HEK293T (cell line): ENCODE measurements around the gene COL24A1.

ENCODE experiments used
- BHLHE40 ChIP-seq: fragments of 450-650 bp; IDR thresholded peaks from 2 replicates; pipeline ENCODE4 v1.6.1; 2016; ENCODE audit warnings: mild to moderate bottlenecking, moderate library complexity, borderline replicate concordance
- FOXA1 ChIP-seq: fragments of 450-650 bp; IDR thresholded peaks from 2 replicates; pipeline ENCODE4 v1.6.1; 2016; ENCODE audit warnings: mild to moderate bottlenecking
- NFRKB ChIP-seq: fragments of 450-650 bp; IDR thresholded peaks from 2 replicates; pipeline ENCODE4 v1.6.1; 2016; ENCODE audit warnings: mild to moderate bottlenecking, moderate library complexity
- SP1 ChIP-seq: fragments of 450-650 bp; IDR thresholded peaks from 2 replicates; pipeline ENCODE4 v1.6.1; 2017
- SUZ12 ChIP-seq: fragments of 450-650 bp; IDR thresholded peaks from 2 replicates; pipeline ENCODE4 v1.6.1; 2016; ENCODE audit warnings: mild to moderate bottlenecking
- TF ChIP-seq, protein P1 (sequence below): fragments of 450-650 bp; IDR thresholded peaks from 2 replicates; pipeline ENCODE4 v1.6.1; 2016

GRCh38 chr1:86154571-86155050, 2.0 kb downstream of the COL24A1 start:
- TF ChIP-seq SP1 (no peak), FOXA1 (no peak), BHLHE40 (no peak), NFRKB (no peak), SUZ12 (no peak)
- TF ChIP-seq, protein P1, sequence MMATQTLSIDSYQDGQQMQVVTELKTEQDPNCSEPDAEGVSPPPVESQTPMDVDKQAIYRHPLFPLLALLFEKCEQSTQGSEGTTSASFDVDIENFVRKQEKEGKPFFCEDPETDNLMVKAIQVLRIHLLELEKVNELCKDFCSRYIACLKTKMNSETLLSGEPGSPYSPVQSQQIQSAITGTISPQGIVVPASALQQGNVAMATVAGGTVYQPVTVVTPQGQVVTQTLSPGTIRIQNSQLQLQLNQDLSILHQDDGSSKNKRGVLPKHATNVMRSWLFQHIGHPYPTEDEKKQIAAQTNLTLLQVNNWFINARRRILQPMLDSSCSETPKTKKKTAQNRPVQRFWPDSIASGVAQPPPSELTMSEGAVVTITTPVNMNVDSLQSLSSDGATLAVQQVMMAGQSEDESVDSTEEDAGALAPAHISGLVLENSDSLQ, result no peak
